ENCODE measurements around the gene MDH2.
"Not testable (repeated sequence)": the region's sequence is repeated elsewhere in the genome, so short reads cannot be mapped to it uniquely, and the experiment has no call there.

The MDH2 gene

GRCh38 chr7:76022026-76022780 lies 25.7 kb upstream of the MDH2 start:
- TF ChIP-seq CTCF (IDR thresholded peaks at IDR 0.05; ENCODE audit: extremely low read depth, insufficient read depth, missing control alignments), result no peak
- DNase-seq (ENCODE audit: low spot score), result no peak
- in situ Hi-C loops (cut with MboI; ENCODE audit: low pct_unique_long_range_greater_than_20kb, low sequenced_read_pairs, unreplicated experiment), result no loop called here

GRCh38 chr7:76023002-76023401 lies 24.9 kb upstream of the MDH2 start:
- DNase-seq (ENCODE audit: low spot score), result no peak
- in situ Hi-C loops (cut with MboI; ENCODE audit: low pct_unique_long_range_greater_than_20kb, low sequenced_read_pairs, unreplicated experiment), result no loop called here
- TF ChIP-seq CTCF (IDR thresholded peaks at IDR 0.05; ENCODE audit: extremely low read depth, insufficient read depth, missing control alignments), result no peak

- in situ Hi-C loops (cut with MboI; ENCODE audit: low pct_unique_long_range_greater_than_20kb, low sequenced_read_pairs, unreplicated experiment), result not testable (repeated sequence)
Observed at GRCh38 chr7:76029682-76030081, 18.2 kb upstream of the MDH2 start.

GRCh38 chr7:76031964-76032363 lies 15.9 kb upstream of the MDH2 start:
- TF ChIP-seq CTCF (IDR thresholded peaks at IDR 0.05; ENCODE audit: extremely low read depth, insufficient read depth, missing control alignments), result no peak
- in situ Hi-C loops (cut with MboI; ENCODE audit: low pct_unique_long_range_greater_than_20kb, low sequenced_read_pairs, unreplicated experiment), result no loop called here
- no peak for DNase-seq (ENCODE audit: low spot score)

More at GRCh38 chr7:76029682-76030081, 18.2 kb upstream of the MDH2 start:
- not testable (repeated sequence) for DNase-seq (ENCODE audit: low spot score)

- no peak for TF ChIP-seq CTCF (IDR thresholded peaks at IDR 0.05; ENCODE audit: extremely low read depth, insufficient read depth, missing control alignments)
- DNase-seq (ENCODE audit: low spot score), result no peak
- in situ Hi-C loops (cut with MboI; ENCODE audit: low pct_unique_long_range_greater_than_20kb, low sequenced_read_pairs, unreplicated experiment), result no loop called here
Observed at GRCh38 chr7:76037310-76037709, 10.6 kb upstream of the MDH2 start.

GRCh38 chr7:76040126-76040525 lies 7.8 kb upstream of the MDH2 start:
- no peak for DNase-seq (ENCODE audit: low spot score)
- TF ChIP-seq CTCF (IDR thresholded peaks at IDR 0.05; ENCODE audit: extremely low read depth, insufficient read depth, missing control alignments), result no peak
- in situ Hi-C loops (cut with MboI; ENCODE audit: low pct_unique_long_range_greater_than_20kb, low sequenced_read_pairs, unreplicated experiment), result no loop called here

GRCh38 chr7:76044375-76044865 lies 3.5 kb upstream of the MDH2 start:
- no peak for DNase-seq (ENCODE audit: low spot score)
- no peak for TF ChIP-seq CTCF (IDR thresholded peaks at IDR 0.05; ENCODE audit: extremely low read depth, insufficient read depth, missing control alignments)
- in situ Hi-C loops (cut with MboI; ENCODE audit: low pct_unique_long_range_greater_than_20kb, low sequenced_read_pairs, unreplicated experiment), result no loop called here

All from GM13977 (cell line).